A673 (cell line): Measurements from ENCODE around the gene SECISBP2.

Experiments used
- CTCF ChIP-seq: fragments of 300-800, 200-600 bp; sonication (generic); conservative IDR thresholded peaks from 2 replicates; pipeline ENCODE4 v1.5.1; 2017; ENCODE audit warnings: low read depth, mild to moderate bottlenecking, antibody characterized with exemption, low read length, moderate library complexity, mixed read lengths
- EZH2 ChIP-seq: fragments of 200-600 bp; sonication (generic); IDR thresholded peaks from 2 replicates; pipeline ENCODE4 v1.6.1; 2017; ENCODE audit warnings: borderline replicate concordance, low read depth, mild to moderate bottlenecking, mixed read lengths, antibody characterized with exemption, low read length; ENCODE audit not compliant: poor library complexity, severe bottlenecking

- TF ChIP-seq CTCF = no peak
- TF ChIP-seq EZH2 = no peak
Observed at GRCh38 chr9:89278551-89278950, 39.7 kb upstream of the SECISBP2 start.
